Activated naive CD4-positive, alpha-beta T cell treated with anti-CD3 and anti-CD28 coated beads, Interleukin-2, amount 50 U/mL, for 16 hours (primary cell): ENCODE results near the gene SNRNP200.

Experiments
- DNase-seq: peaks from one replicate; pipeline ENCODE4 v3.0.0-alpha.2; 2020

SNRNP200 gene

GRCh38 chr2:96248624-96249023 lies 56.7 kb downstream of the SNRNP200 start:
- DNase-seq, result no peak

GRCh38 chr2:96247896-96248295 lies 57.5 kb downstream of the SNRNP200 start:
- no peak for DNase-seq

- DNase-seq, result no peak
Observed at GRCh38 chr2:96247009-96247408, 58.3 kb downstream of the SNRNP200 start.

GRCh38 chr2:96245609-96246390 lies 59.5 kb downstream of the SNRNP200 start:
- no peak for DNase-seq

GRCh38 chr2:96243843-96244242 lies 61.5 kb downstream of the SNRNP200 start:
- DNase-seq, result no peak

GRCh38 chr2:96241900-96242611 lies 63.3 kb downstream of the SNRNP200 start:
- peak; percentile 19 for DNase-seq

- DNase-seq, result no peak
Observed at GRCh38 chr2:96241227-96241626, 64.1 kb downstream of the SNRNP200 start.

- no peak for DNase-seq
Observed at GRCh38 chr2:96240341-96241038, 64.9 kb downstream of the SNRNP200 start.

GRCh38 chr2:96239745-96240264 lies 65.5 kb downstream of the SNRNP200 start:
- DNase-seq, result no peak

GRCh38 chr2:96239091-96239490 lies 66.3 kb downstream of the SNRNP200 start:
- no peak for DNase-seq

GRCh38 chr2:96238266-96238665 lies 67.1 kb downstream of the SNRNP200 start:
- no peak for DNase-seq

- DNase-seq, result no peak
Observed at GRCh38 chr2:96236882-96237281, 68.5 kb downstream of the SNRNP200 start.

GRCh38 chr2:96233880-96234316 lies 71.4 kb downstream of the SNRNP200 start:
- DNase-seq, result no peak

- DNase-seq, result no peak
Observed at GRCh38 chr2:96233436-96233835, 71.9 kb downstream of the SNRNP200 start.

GRCh38 chr2:96231316-96231715 lies 74.0 kb downstream of the SNRNP200 start:
- DNase-seq, result no peak

- no peak for DNase-seq
Observed at GRCh38 chr2:96225016-96225533, 80.3 kb downstream of the SNRNP200 start.
